ENCODE data around the gene PDXP. TPM values are rescaled to one million over a fixed set of nuclear protein-coding genes. Genes with fewer than 3 reads are reported as not detected.

PDXP gene
- total RNA-seq, 1 experiment from 2014 or later: 42.7 TPM

GRCh38 chr22:37616201-37617083, 42.1 kb upstream of the PDXP start:
- RAD21 ChIA-PET (ENCODE audit: low non-redundant PET in 1 of 2, low total read pairs in 2 of 2, uncharacterized antibody in 2 of 2, unreplicated experiment in 2 of 2): no interaction called here
- no peaks in the 10 kb centered on the region for H3K9me3 ChIP-seq (ENCODE audit: control insufficient read depth in 1 of 2, insufficient read depth in 1 of 2, low read depth in 1 of 2, low read length in 2 of 2)
- no peak overlapping the region for H3K9ac ChIP-seq (ENCODE audit: low read length)
- H2AFZ ChIP-seq (ENCODE audit: low read depth, low read length, poor library complexity, severe bottlenecking): no peak overlapping the region
- peaks cover 2% of the 10 kb centered on the region in 2 experiments; a peak in 1 of 4 replicates for H3K4me1 ChIP-seq (ENCODE audit: control insufficient read depth in 1 of 2, insufficient read depth in 2 of 2, low read length in 2 of 2)
- TF ChIP-seq ZBTB33 (IDR thresholded peaks at IDR 0.05; ENCODE audit: extremely low read depth, insufficient replicate concordance, low read length) (no peak), JUND (IDR thresholded peaks at IDR 0.05) (no peak), SRF (IDR thresholded peaks at IDR 0.05; ENCODE audit: low read depth) (no peak), ELF1 (IDR thresholded peaks at IDR 0.05; ENCODE audit: borderline replicate concordance, low read depth) (no peak), REST (IDR thresholded peaks at IDR 0.05; ENCODE audit: low read depth) (no peak), POLR2A (IDR thresholded peaks at IDR 0.05; ENCODE audit: borderline replicate concordance, extremely low read depth, insufficient read depth, insufficient read length) (no peak), CEBPB (IDR thresholded peaks at IDR 0.05; ENCODE audit: low read depth) (no peak), EZH2 (IDR thresholded peaks at IDR 0.05) (no peak), SP1 (IDR thresholded peaks at IDR 0.05; ENCODE audit: low read depth) (no peak), MAX (IDR thresholded peaks at IDR 0.05) (no peak), YY1 (IDR thresholded peaks at IDR 0.05; ENCODE audit: extremely low read depth, insufficient replicate concordance, low read depth, low read length) (no peak), ZFX (IDR thresholded peaks at IDR 0.05) (no peak)
- no peaks in the 10 kb centered on the region for H4K20me1 ChIP-seq (ENCODE audit: insufficient read depth)
- no peaks in the 10 kb centered on the region for H3K9me2 ChIP-seq (ENCODE audit: insufficient read depth)
- peaks cover 3% of the 10 kb centered on the region; the same call in 1 of the 2 replicates for H3K79me2 ChIP-seq (ENCODE audit: insufficient read depth, low read length)
- BruUV-seq (replicated peaks): no TSS peak
- no peaks in the 10 kb centered on the region for H3K27me3 ChIP-seq (ENCODE audit: insufficient read depth, low read length)
- DNase-seq (ENCODE audit: low read depth, low spot score) (no peak), ATAC-seq (no peak)
- CTCF ChIA-PET: interaction anchor here (1.2 kb wide), 1 partner anchor 27 kb away, joined by 3 read pairs; no protein-coding TSS in a partner anchor
- H3K4me3 ChIP-seq (replicated peaks in 1 of 2; ENCODE audit: low read depth in 1 of 2, low read length in 2 of 2): no peak overlapping the region
- intact Hi-C loops (cut with micrococcal nuclease): no loop called here
- peaks cover 31 to 35% of the 10 kb centered on the region in 2 experiments for H3K36me3 ChIP-seq (ENCODE audit: control insufficient read depth in 1 of 2, insufficient read depth in 2 of 2, low read length in 2 of 2)
- no peak overlapping the region for H3K4me2 ChIP-seq (ENCODE audit: low read length)
- H3K27ac ChIP-seq (ENCODE audit: low read depth, low read length): no peak overlapping the region
- POLR2A ChIA-PET: no interaction called here

All from HCT116 (cell line).